SK-N-SH treated with all-trans-retinoic acid at 6 μM for 48 hours (cell line): ENCODE data around the gene TRIM33.

Experiments used
- CSRNP3 ChIP-seq: fragments of 250-450 bp; sonication (Bioruptor Pico); IDR thresholded peaks from 2 replicates; pipeline ENCODE4 v1.5.1; 2021; ENCODE audit warnings: mild to moderate bottlenecking, moderate library complexity
- GLIS3 ChIP-seq: fragments of 250-450 bp; sonication (Bioruptor Pico); IDR thresholded peaks from 2 replicates; pipeline ENCODE4 v1.5.0; 2020; ENCODE audit warnings: mild to moderate bottlenecking, moderate library complexity
- PATZ1 ChIP-seq: fragments of 250-450 bp; sonication (Bioruptor Pico); IDR thresholded peaks from 2 replicates; pipeline ENCODE4 v1.8.0; 2020; ENCODE audit warnings: mild to moderate bottlenecking, moderate library complexity, borderline replicate concordance
- PPARA ChIP-seq: fragments of 250-450 bp; sonication (Bioruptor Pico); IDR thresholded peaks from 2 replicates; pipeline ENCODE4 v1.5.0; 2020; ENCODE audit warnings: mild to moderate bottlenecking, borderline replicate concordance
- SNAI2 ChIP-seq: fragments of 250-450 bp; sonication (Bioruptor Pico); IDR thresholded peaks from 2 replicates; pipeline ENCODE4 v1.5.0; 2020; ENCODE audit warnings: mild to moderate bottlenecking, moderate library complexity
- ZFP3 ChIP-seq: fragments of 250-450 bp; sonication (Bioruptor Pico); IDR thresholded peaks from 2 replicates; pipeline ENCODE4 v1.5.0; 2020; ENCODE audit warnings: mild to moderate bottlenecking, moderate library complexity
- ZFP30 ChIP-seq: fragments of 450-650 bp; formaldehyde crosslinking; IDR thresholded peaks from 2 replicates; pipeline ENCODE4 v1.5.0; 2022; ENCODE audit warnings: mild to moderate bottlenecking, moderate library complexity

GRCh38 chr1:114462963-114463362 is 48.0 kb downstream of the TRIM33 start:
- no peak for TF ChIP-seq GLIS3 (CRISPR knock-in tag)
- no peak for TF ChIP-seq SNAI2 (CRISPR knock-in tag)
- no peak for TF ChIP-seq ZFP30 (CRISPR knock-in tag)
- no peak for TF ChIP-seq CSRNP3
- TF ChIP-seq PATZ1 (CRISPR knock-in tag) = no peak
- TF ChIP-seq ZFP3 (CRISPR knock-in tag) = no peak
- TF ChIP-seq PPARA = no peak
